B cell (primary cell): ENCODE results near the gene CNTNAP2. TPM values are rescaled to one million over a fixed set of nuclear protein-coding genes. Genes with fewer than 3 reads are reported as not detected.

Experiments
- ATAC-seq: fragments of 200-7000 bp; cut with Tn5 transposase; one replicate; pipeline ENCODE4 v1.10.0; 2021; ENCODE audit warnings: low read depth, mild to moderate bottlenecking, moderate number of reproducible peaks, moderate library complexity
- CTCF ChIA-PET: fragments of 350-600 bp; sonication (Branson Sonifier 250); formaldehyde crosslinking; loops from one replicate; lab custom pipeline; 2021; ENCODE audit warnings: antibody characterized with exemption, inconsistent platforms; lab: Charles Lee
- POLR2A ChIA-PET: fragments of 350-600 bp; sonication (Branson Sonifier 250); formaldehyde crosslinking; loops from one replicate; lab custom pipeline; 2021; ENCODE audit warnings: antibody characterized with exemption; lab: Charles Lee
- DNase-seq: peaks from one replicate; pipeline ENCODE4 v3.0.0; 2013
- H2AFZ ChIP-seq: 2 replicates; pipeline ENCODE4 v1.6.1; 2012; ENCODE audit warnings: mild to moderate bottlenecking, low read depth, low read length; ENCODE audit not compliant: insufficient read depth, poor library complexity, severe bottlenecking
- H3K27ac ChIP-seq, 2 donors: 1 replicate in 1 of 2; 2 replicates in 1 of 2; pipeline ENCODE4 v1.5.1; 2012 to 2013; ENCODE audit warnings: low read length in 2 of 2, mild to moderate bottlenecking in 2 of 2, moderate library complexity in 1 of 2
- H3K27me3 ChIP-seq, 4 experiments: fragments of 200-600 bp in 1 of 4; sonication (generic) in 1 of 4; replicated peaks in 1 of 4; 1 replicate in 2 of 4; 2 replicates in 2 of 4; pipeline versions ENCODE4 v1.6.1 to v1.7.0; 2013 to 2016; ENCODE audit warnings: low read length in 3 of 4, mild to moderate bottlenecking in 2 of 4, mixed read lengths in 1 of 4, moderate library complexity in 1 of 4; ENCODE audit not compliant: insufficient read depth in 4 of 4, control insufficient read depth in 3 of 4; ENCODE audit errors: control extremely low read depth in 1 of 4
- H3K36me3 ChIP-seq, 2 experiments: replicated peaks in 1 of 2; 1 replicate in 1 of 2; 2 replicates in 1 of 2; pipeline versions ENCODE4 v1.6.1 to v1.7.1; 2013; ENCODE audit warnings: low read length in 1 of 2; ENCODE audit not compliant: insufficient read depth in 2 of 2, control insufficient read depth in 1 of 2; ENCODE audit errors: control extremely low read depth in 1 of 2, extremely low read depth in 1 of 2
- H3K4me1 ChIP-seq, 2 donors: fragments of 200-600 bp in 1 of 2; sonication (generic) in 1 of 2; 1 replicate in 1 of 2; 2 replicates in 1 of 2; pipeline versions ENCODE4 v1.5.1 to v1.6.1; 2013 to 2017; ENCODE audit warnings: low read length in 2 of 2; ENCODE audit not compliant: control insufficient read depth in 2 of 2, insufficient read depth in 2 of 2
- H3K4me2 ChIP-seq: replicated peaks from 2 replicates; pipeline ENCODE3; 2012; ENCODE audit warnings: mild to moderate bottlenecking, low read depth, low read length; ENCODE audit not compliant: poor library complexity, severe bottlenecking
- H3K4me3 ChIP-seq, 5 experiments: fragments of 200-600 bp in 1 of 5; sonication (generic) in 1 of 5; 1 replicate in 3 of 5; 2 replicates in 2 of 5; pipeline versions ENCODE4 v1.5.1 to v1.7.0; 2011 to 2016; ENCODE audit warnings: low read length in 4 of 5, mild to moderate bottlenecking in 4 of 5, low read depth in 2 of 5, control low read depth in 1 of 5, moderate library complexity in 1 of 5; ENCODE audit not compliant: insufficient read depth in 1 of 5; ENCODE audit errors: control extremely low read depth in 1 of 5, extremely low read depth in 1 of 5
- H3K79me2 ChIP-seq: fragments of 200-600 bp; sonication (generic); one replicate; pipeline ENCODE4 v1.6.0; 2016; ENCODE audit warnings: low read length; ENCODE audit not compliant: control insufficient read depth, insufficient read depth
- H3K9ac ChIP-seq: fragments of 200-600 bp; sonication (generic); 2 replicates; pipeline ENCODE4 v1.6.1; 2017; ENCODE audit warnings: mild to moderate bottlenecking, low read length, moderate library complexity
- H3K9me3 ChIP-seq, 3 donors: one replicate each; pipeline versions ENCODE4 v1.6.1 to v1.7.1; 2013; ENCODE audit warnings: low read length in 2 of 3; ENCODE audit not compliant: control insufficient read depth in 2 of 3, insufficient read depth in 1 of 3; ENCODE audit errors: control extremely low read depth in 1 of 3
- H4K20me1 ChIP-seq: 2 replicates; pipeline ENCODE4 v1.6.0; 2012; ENCODE audit warnings: mild to moderate bottlenecking, low read length; ENCODE audit not compliant: insufficient read depth, control insufficient read depth, poor library complexity, severe bottlenecking
- H3K27ac Mint-ChIP-seq: one replicate; pipeline ENCODE4 v1.8.0; 2021; ENCODE audit warnings: mixed read lengths
- H3K27me3 Mint-ChIP-seq: one replicate; pipeline ENCODE4 v1.8.0; 2021; ENCODE audit warnings: mixed read lengths
- H3K4me1 Mint-ChIP-seq: one replicate; pipeline ENCODE4 v1.8.0; 2021; ENCODE audit warnings: mixed read lengths
- H3K4me3 Mint-ChIP-seq: one replicate; pipeline ENCODE4 v1.8.0; 2021; ENCODE audit warnings: mixed read lengths
- H3K9me3 Mint-ChIP-seq: one replicate; pipeline ENCODE4 v1.8.0; 2022; ENCODE audit warnings: mixed read lengths; ENCODE audit not compliant: insufficient read depth
- EZH2 ChIP-seq: IDR thresholded peaks from 2 replicates; pipeline ENCODE4 v1.6.1; 2012; ENCODE audit warnings: borderline replicate concordance, low read depth, mild to moderate bottlenecking, moderate library complexity, low read length; ENCODE audit not compliant: insufficient read depth, poor library complexity, severe bottlenecking
- WGBS: methylation state at CpG from one replicate; pipeline ENCODE4 v1.1.5; 2013; ENCODE audit warnings: missing lambda C conversion rate; ENCODE audit not compliant: insufficient coverage; 5-methylcytosine and 5-hydroxymethylcytosine counted together
- intact Hi-C: fragments of 100-400 bp; cut with micrococcal nuclease; formaldehyde crosslinking; loops from one replicate; pipeline ENCODE4 v1.10.0; 2022
- polyA plus RNA-seq: library from polyadenylated mRNA; depleted of rRNA; stranded (reverse); fragments of >200 nt; gene quantifications from 2 replicates; pipeline ENCODE4 v1.2.3, GENCODE V29; 2012
- total RNA-seq, 2 donors: library from RNA; stranded (reverse); fragments of 120-200 nt in 1 of 2; gene quantifications; 1 replicate in 1 of 2; 2 replicates in 1 of 2; pipeline versions ENCODE4 v1.2.3 to v1.2.4, GENCODE V29; 2013 to 2022
- TF ChIP-seq, protein P1 (sequence below): fragments of 200-600 bp; IDR thresholded peaks from one replicate; pipeline ENCODE4 v1.8.0; 2022; ENCODE audit warnings: antibody characterized with exemption, mild to moderate bottlenecking

Gene CNTNAP2
- total and polyA plus RNA-seq, 2 donors (not counting 1 experiment from before 2014, with no cell fraction given), result 7.4 to 16.6 TPM

DNA sequence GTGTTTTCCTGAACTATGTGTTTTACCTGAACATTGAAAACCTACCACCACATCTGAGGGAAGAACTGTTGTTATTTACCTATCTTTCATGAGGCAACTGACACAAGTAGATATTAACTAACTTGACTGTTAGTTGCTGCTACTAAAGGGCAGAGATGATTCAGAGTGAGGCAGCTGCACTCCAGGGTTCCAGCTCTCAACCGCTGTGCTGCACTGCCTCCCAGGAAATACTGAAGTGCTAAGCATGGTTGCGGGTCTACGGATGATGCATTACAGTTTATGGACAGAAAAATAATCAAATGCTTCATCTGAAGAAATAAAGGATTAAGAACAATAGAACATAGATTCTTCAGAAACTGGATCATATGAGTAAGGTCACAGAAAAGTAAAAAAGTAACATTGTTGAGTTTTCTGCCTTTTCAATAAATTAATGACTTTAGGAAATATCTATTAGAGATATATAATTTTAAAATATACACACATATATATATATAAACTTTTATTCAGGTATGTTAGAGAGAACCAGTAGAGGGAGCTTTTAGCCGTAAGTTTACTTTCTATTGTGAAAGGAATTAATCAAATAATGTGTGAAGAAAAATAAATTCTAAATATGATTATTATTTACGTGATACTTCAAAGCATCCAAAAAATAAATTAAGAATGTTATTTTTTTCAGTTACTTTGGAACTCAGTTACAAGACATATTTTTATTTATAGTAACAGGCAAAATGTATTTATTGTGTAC lies 620.0 kb downstream of the CNTNAP2 start:
- WGBS, result 100% methylated on average over 1 of the region's 5 CpGs
- no peak overlapping the region for H3K4me3 ChIP-seq
- no peak overlapping the region for H3K9ac ChIP-seq
- H3K4me1 Mint-ChIP-seq, result no peaks in the 10 kb centered on the region
- H4K20me1 ChIP-seq, result no peaks in the 10 kb centered on the region
- no peaks in the 10 kb centered on the region for H3K4me1 ChIP-seq
- intact Hi-C loops, result no loop called here
- no peak overlapping the region for H2AFZ ChIP-seq
- DNase-seq (no peak), ATAC-seq (no peak)
- no peaks in the 10 kb centered on the region for H3K27me3 ChIP-seq
- TF ChIP-seq EZH2, result no peak
- TF ChIP-seq, protein P1, sequence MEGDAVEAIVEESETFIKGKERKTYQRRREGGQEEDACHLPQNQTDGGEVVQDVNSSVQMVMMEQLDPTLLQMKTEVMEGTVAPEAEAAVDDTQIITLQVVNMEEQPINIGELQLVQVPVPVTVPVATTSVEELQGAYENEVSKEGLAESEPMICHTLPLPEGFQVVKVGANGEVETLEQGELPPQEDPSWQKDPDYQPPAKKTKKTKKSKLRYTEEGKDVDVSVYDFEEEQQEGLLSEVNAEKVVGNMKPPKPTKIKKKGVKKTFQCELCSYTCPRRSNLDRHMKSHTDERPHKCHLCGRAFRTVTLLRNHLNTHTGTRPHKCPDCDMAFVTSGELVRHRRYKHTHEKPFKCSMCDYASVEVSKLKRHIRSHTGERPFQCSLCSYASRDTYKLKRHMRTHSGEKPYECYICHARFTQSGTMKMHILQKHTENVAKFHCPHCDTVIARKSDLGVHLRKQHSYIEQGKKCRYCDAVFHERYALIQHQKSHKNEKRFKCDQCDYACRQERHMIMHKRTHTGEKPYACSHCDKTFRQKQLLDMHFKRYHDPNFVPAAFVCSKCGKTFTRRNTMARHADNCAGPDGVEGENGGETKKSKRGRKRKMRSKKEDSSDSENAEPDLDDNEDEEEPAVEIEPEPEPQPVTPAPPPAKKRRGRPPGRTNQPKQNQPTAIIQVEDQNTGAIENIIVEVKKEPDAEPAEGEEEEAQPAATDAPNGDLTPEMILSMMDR, result no peak
- ChIA-PET CTCF (no interaction called here), POLR2A (no interaction called here)
- no peaks in the 10 kb centered on the region for H3K79me2 ChIP-seq
- peaks cover 0 to 8% (median 5%) of the 10 kb centered on the region in 3 donors for H3K9me3 ChIP-seq
- H3K27ac ChIP-seq, result no peak overlapping the region
- no peaks in the 10 kb centered on the region for H3K27me3 Mint-ChIP-seq
- H3K4me3 Mint-ChIP-seq, result no peak overlapping the region
- no peak overlapping the region for H3K27ac Mint-ChIP-seq
- H3K4me2 ChIP-seq, result no peak overlapping the region
- peaks cover 9% of the 10 kb centered on the region for H3K9me3 Mint-ChIP-seq
- H3K36me3 ChIP-seq, result no peaks in the 10 kb centered on the region

DNA sequence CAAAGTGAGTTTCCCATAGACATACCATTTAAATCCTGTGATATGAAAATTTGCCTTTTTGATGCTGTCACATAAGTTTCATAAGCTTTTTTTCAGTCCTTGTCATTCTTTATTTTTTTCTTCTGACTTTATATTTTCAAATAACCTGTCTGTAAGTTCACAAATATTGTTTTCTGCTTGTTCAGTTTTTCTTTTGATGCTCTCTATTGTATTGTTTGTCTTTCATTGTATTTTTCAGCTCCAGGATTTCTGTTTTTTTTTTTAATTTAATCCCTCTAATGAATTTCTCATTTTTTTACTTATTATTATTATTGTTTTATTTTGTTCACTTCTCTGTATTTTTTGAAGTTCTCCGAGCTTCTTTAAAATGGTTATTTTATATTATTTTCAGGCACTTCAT lies 623.4 kb downstream of the CNTNAP2 start:
- POLR2A ChIA-PET, result no interaction called here
- Histone ChIP-seq H4K20me1 (no peaks in the 10 kb centered on the region), H2AFZ (no peak overlapping the region), H3K27me3 (no peaks in the 10 kb centered on the region), H3K4me3 (no peak overlapping the region), H3K9me3 (peaks cover 0 to 8% (median 5%) of the 10 kb centered on the region in 3 donors), H3K4me1 (no peaks in the 10 kb centered on the region), H3K4me2 (no peak overlapping the region), H3K36me3 (no peaks in the 10 kb centered on the region), H3K27ac (no peak overlapping the region), H3K9ac (no peak overlapping the region), H3K79me2 (no peaks in the 10 kb centered on the region)
- DNase-seq, result no peak
- Mint-ChIP-seq H3K27me3 (no peaks in the 10 kb centered on the region), H3K4me1 (no peaks in the 10 kb centered on the region), H3K9me3 (peaks cover 14% of the 10 kb centered on the region), H3K27ac (no peak overlapping the region), H3K4me3 (no peak overlapping the region)
- no peak for TF ChIP-seq EZH2
- TF ChIP-seq, protein P1, result no peak
- intact Hi-C loops, result no loop called here
- CTCF ChIA-PET, result no interaction called here
- WGBS, result no CpG with 5 or more reads among the region's 1 CpG
- no peak for ATAC-seq
